Vagina (tissue), 2 donors: Measurements from ENCODE around the gene CDK6. TPM values are rescaled to one million over a fixed set of nuclear protein-coding genes. Genes with fewer than 3 reads are reported as not detected.

Experiments used
- DNase-seq, 2 donors: peaks; one replicate each; pipeline ENCODE4 v3.0.0-alpha.2; 2017; ENCODE audit errors: extremely low spot score in 2 of 2
- H3K27ac ChIP-seq: fragments of 200-600 bp; sonication (generic); one replicate; pipeline ENCODE4 v1.5.1; 2019
- H3K27me3 ChIP-seq: fragments of 200-600 bp; sonication (generic); one replicate; pipeline ENCODE4 v1.5.1; 2019
- H3K36me3 ChIP-seq, 2 donors: fragments of 200-600 bp; sonication (generic); one replicate each; pipeline ENCODE4 v1.5.1; 2017 to 2019
- H3K4me1 ChIP-seq: fragments of 200-600 bp; sonication (generic); one replicate; pipeline ENCODE4 v1.5.1; 2019
- H3K4me3 ChIP-seq, 2 donors: fragments of 200-600 bp; sonication (generic); 1 replicate in 1 of 2; 2 replicates in 1 of 2; pipeline ENCODE4 v1.5.1; 2016 to 2019
- H3K9me3 ChIP-seq: fragments of 200-600 bp; sonication (generic); one replicate; pipeline ENCODE4 v1.5.1; 2019
- POLR2A ChIP-seq, 2 donors: fragments of 450-650 bp; IDR thresholded peaks; one replicate each; pipeline ENCODE4 v1.6.1; 2017; ENCODE audit warnings: antibody characterized with exemption in 2 of 2, mild to moderate bottlenecking in 2 of 2, moderate library complexity in 2 of 2
- POLR2AphosphoS5 ChIP-seq, 2 donors: sonication (generic); formaldehyde crosslinking; IDR thresholded peaks; one replicate each; pipeline ENCODE4 v1.9.0; 2017; ENCODE audit warnings: antibody characterized with exemption in 2 of 2, mild to moderate bottlenecking in 2 of 2, low read depth in 1 of 2; ENCODE audit not compliant: insufficient read depth in 1 of 2
- intact Hi-C: fragments of 100-400 bp; cut with DNase I; formaldehyde crosslinking; loops from one replicate; pipeline ENCODE4 v1.15.1; 2023
- total RNA-seq: library from RNA; depleted of rRNA; stranded (reverse); fragments of >200 nt; gene quantifications from one replicate; pipeline ENCODE4 v1.2.3, GENCODE V29; 2016
- TF ChIP-seq, protein P1 (sequence below), 3 experiments: fragments of 450-650 bp in 2 of 3; fragments of 200-600 bp in 1 of 3; sonication (generic) in 1 of 3; IDR thresholded peaks; one replicate each; pipeline ENCODE4 v1.5.1; 2017 to 2019; ENCODE audit warnings: antibody characterized with exemption in 3 of 3, mild to moderate bottlenecking in 2 of 3, moderate library complexity in 2 of 3

The CDK6 gene
- total RNA-seq, 1 donor from 2014 or later = 20.6 TPM

- intact Hi-C loops = no loop called here
- no peaks in the 10 kb centered on the region for H3K36me3 ChIP-seq
- no peaks in the 10 kb centered on the region for H3K4me1 ChIP-seq
- no peak overlapping the region for H3K4me3 ChIP-seq
- no peak overlapping the region for H3K27ac ChIP-seq
- no peaks in the 10 kb centered on the region for H3K27me3 ChIP-seq
- no peak for DNase-seq
- TF ChIP-seq POLR2A (IDR thresholded peaks at IDR 0.05) (no peak), POLR2AphosphoS5 (IDR thresholded peaks at IDR 0.05; ENCODE audit: insufficient read depth in 1 of 2, low read depth in 1 of 2) (no peak)
- TF ChIP-seq, protein P1, sequence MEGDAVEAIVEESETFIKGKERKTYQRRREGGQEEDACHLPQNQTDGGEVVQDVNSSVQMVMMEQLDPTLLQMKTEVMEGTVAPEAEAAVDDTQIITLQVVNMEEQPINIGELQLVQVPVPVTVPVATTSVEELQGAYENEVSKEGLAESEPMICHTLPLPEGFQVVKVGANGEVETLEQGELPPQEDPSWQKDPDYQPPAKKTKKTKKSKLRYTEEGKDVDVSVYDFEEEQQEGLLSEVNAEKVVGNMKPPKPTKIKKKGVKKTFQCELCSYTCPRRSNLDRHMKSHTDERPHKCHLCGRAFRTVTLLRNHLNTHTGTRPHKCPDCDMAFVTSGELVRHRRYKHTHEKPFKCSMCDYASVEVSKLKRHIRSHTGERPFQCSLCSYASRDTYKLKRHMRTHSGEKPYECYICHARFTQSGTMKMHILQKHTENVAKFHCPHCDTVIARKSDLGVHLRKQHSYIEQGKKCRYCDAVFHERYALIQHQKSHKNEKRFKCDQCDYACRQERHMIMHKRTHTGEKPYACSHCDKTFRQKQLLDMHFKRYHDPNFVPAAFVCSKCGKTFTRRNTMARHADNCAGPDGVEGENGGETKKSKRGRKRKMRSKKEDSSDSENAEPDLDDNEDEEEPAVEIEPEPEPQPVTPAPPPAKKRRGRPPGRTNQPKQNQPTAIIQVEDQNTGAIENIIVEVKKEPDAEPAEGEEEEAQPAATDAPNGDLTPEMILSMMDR (IDR thresholded peaks at IDR 0.05) = no peak
- H3K9me3 ChIP-seq = no peaks in the 10 kb centered on the region
These were observed 233.3 kb downstream of the CDK6 start for GRCh38 chr7:92603089-92603445.

DNA sequence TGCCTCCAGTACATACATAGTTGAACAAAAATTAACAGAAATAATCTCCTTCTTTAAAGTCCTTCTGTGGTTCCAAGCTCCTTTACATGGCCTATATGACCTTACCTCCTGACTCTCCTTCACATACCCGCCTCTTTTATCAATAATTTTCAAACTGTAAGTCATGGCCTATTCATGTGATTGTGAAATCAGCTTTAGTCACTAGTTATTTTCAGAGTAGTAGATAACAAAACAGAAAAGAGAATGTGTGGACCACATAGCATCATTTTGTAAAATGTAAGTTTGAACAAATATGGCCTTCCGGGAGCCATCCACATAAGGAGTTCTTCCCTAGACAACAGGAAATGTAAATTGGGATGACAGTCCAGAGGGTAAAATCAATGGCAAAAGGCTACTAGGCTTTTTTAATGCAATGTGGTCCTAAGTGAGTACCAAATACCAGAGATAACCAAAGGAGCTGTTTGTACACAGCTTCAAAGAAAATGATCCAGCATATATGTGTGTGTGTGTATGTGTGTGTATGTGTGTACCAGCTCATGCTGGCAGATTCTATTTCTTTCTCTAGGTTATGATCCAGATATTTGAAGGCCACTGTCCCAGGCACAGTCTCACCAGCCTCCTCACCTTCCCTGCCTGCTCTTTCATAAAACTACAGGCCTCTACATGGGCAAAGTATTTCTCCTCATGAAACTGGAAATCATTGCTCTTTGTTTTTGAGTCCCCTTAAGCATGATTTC is 233.9 kb downstream of the CDK6 start:
- intact Hi-C loops = no loop called here
- H3K9me3 ChIP-seq = no peaks in the 10 kb centered on the region

GRCh38 chr7:92598310-92598981 is 237.9 kb downstream of the CDK6 start:
- no peak for TF ChIP-seq POLR2AphosphoS5 (IDR thresholded peaks at IDR 0.05; ENCODE audit: insufficient read depth in 1 of 2, low read depth in 1 of 2)
- TF ChIP-seq, protein P1 (IDR thresholded peaks at IDR 0.05) = no peak
- no peaks in the 10 kb centered on the region for H3K27me3 ChIP-seq
- H3K36me3 ChIP-seq = no peaks in the 10 kb centered on the region
- no peaks in the 10 kb centered on the region for H3K9me3 ChIP-seq
- intact Hi-C loops = no loop called here
- H3K27ac ChIP-seq = no peak overlapping the region
- H3K4me3 ChIP-seq = no peak overlapping the region
- H3K4me1 ChIP-seq = no peaks in the 10 kb centered on the region
- no peak for DNase-seq

More for the DNA sequence above, 233.9 kb downstream of the CDK6 start:
- Histone ChIP-seq H3K27me3 (no peaks in the 10 kb centered on the region), H3K4me1 (no peaks in the 10 kb centered on the region), H3K36me3 (no peaks in the 10 kb centered on the region), H3K27ac (no peak overlapping the region), H3K4me3 (no peak overlapping the region)
- TF ChIP-seq POLR2A (IDR thresholded peaks at IDR 0.05) (no peak), POLR2AphosphoS5 (IDR thresholded peaks at IDR 0.05; ENCODE audit: insufficient read depth in 1 of 2, low read depth in 1 of 2) (no peak)
- TF ChIP-seq, protein P1 (IDR thresholded peaks at IDR 0.05) = no peak
- no peak for DNase-seq

- no peaks in the 10 kb centered on the region for H3K9me3 ChIP-seq
- no peaks in the 10 kb centered on the region for H3K27me3 ChIP-seq
- TF ChIP-seq, protein P1 (IDR thresholded peaks at IDR 0.05) = no peak
- TF ChIP-seq POLR2A (IDR thresholded peaks at IDR 0.05) = no peak
- no peak for TF ChIP-seq POLR2AphosphoS5 (IDR thresholded peaks at IDR 0.05; ENCODE audit: insufficient read depth in 1 of 2, low read depth in 1 of 2)
- peaks cover 6% of the 10 kb centered on the region for H3K4me1 ChIP-seq
- H3K27ac ChIP-seq = no peak overlapping the region
- intact Hi-C loops = no loop called here
- DNase-seq = no peak
- no peak overlapping the region for H3K4me3 ChIP-seq
- H3K36me3 ChIP-seq = no peaks in the 10 kb centered on the region
These were observed 241.1 kb downstream of the CDK6 start for GRCh38 chr7:92595281-92595680.

- intact Hi-C loops = no loop called here
- TF ChIP-seq POLR2A (IDR thresholded peaks at IDR 0.05) (no peak), POLR2AphosphoS5 (IDR thresholded peaks at IDR 0.05; ENCODE audit: insufficient read depth in 1 of 2, low read depth in 1 of 2) (no peak)
- TF ChIP-seq, protein P1 (IDR thresholded peaks at IDR 0.05) = no peak
- no peak overlapping the region for H3K27ac ChIP-seq
These were observed 241.6 kb downstream of the CDK6 start for GRCh38 chr7:92594746-92595145.

More at GRCh38 chr7:92594746-92595145, 241.6 kb downstream of the CDK6 start:
- no peak for DNase-seq
- Histone ChIP-seq H3K27me3 (no peaks in the 10 kb centered on the region), H3K4me1 (peaks cover 6% of the 10 kb centered on the region), H3K9me3 (no peaks in the 10 kb centered on the region), H3K4me3 (no peak overlapping the region), H3K36me3 (no peaks in the 10 kb centered on the region)
